HEK293 (cell line): Measurements from ENCODE around the gene ADGRF3.

Source experiments
- ATF2 ChIP-seq: fragments of 450-650 bp; formaldehyde crosslinking; IDR thresholded peaks from 2 replicates; pipeline ENCODE4 v1.5.1; 2016; ENCODE audit warnings: missing biosample characterization, missing genetic modification characterization, low read depth
- CTCF ChIP-seq: fragments of 450-650 bp; formaldehyde crosslinking; IDR thresholded peaks from 2 replicates; pipeline ENCODE4 v1.5.1; 2016; ENCODE audit warnings: missing biosample characterization, missing genetic modification characterization
- KLF1 ChIP-seq: fragments of 450-650 bp; formaldehyde crosslinking; IDR thresholded peaks from 2 replicates; pipeline ENCODE4 v1.5.1; 2016; ENCODE audit warnings: missing biosample characterization, missing genetic modification characterization
- ZBTB1 ChIP-seq: fragments of 450-650 bp; formaldehyde crosslinking; IDR thresholded peaks from 2 replicates; pipeline ENCODE4 v1.5.1; 2016; ENCODE audit warnings: missing biosample characterization, missing genetic modification characterization
- ZNF202 ChIP-seq: fragments of 450-650 bp; formaldehyde crosslinking; IDR thresholded peaks from 2 replicates; pipeline ENCODE4 v1.5.1; 2016; ENCODE audit warnings: missing biosample characterization, missing genetic modification characterization, borderline replicate concordance
- ZNF24 ChIP-seq: fragments of 450-650 bp; formaldehyde crosslinking; IDR thresholded peaks from 2 replicates; pipeline ENCODE4 v1.5.1; 2016; ENCODE audit warnings: missing biosample characterization, missing genetic modification characterization
- ZNF280D ChIP-seq: fragments of 450-650 bp; formaldehyde crosslinking; IDR thresholded peaks from 2 replicates; pipeline ENCODE4 v1.5.1; 2016; ENCODE audit warnings: missing biosample characterization, missing genetic modification characterization
- ZNF48 ChIP-seq: fragments of 450-650 bp; formaldehyde crosslinking; IDR thresholded peaks from 2 replicates; pipeline ENCODE4 v1.5.1; 2016; ENCODE audit warnings: missing biosample characterization, missing genetic modification characterization
- ZNF544 ChIP-seq: fragments of 450-650 bp; formaldehyde crosslinking; IDR thresholded peaks from 2 replicates; pipeline ENCODE4 v1.5.0; 2017; ENCODE audit warnings: missing biosample characterization, missing genetic modification characterization
- ZNF639 ChIP-seq: fragments of 450-650 bp; formaldehyde crosslinking; IDR thresholded peaks from 2 replicates; pipeline ENCODE4 v1.5.1; 2016; ENCODE audit warnings: missing biosample characterization, missing genetic modification characterization
- ZNF692 ChIP-seq: fragments of 450-650 bp; formaldehyde crosslinking; IDR thresholded peaks from 2 replicates; pipeline ENCODE4 v1.5.1; 2016; ENCODE audit warnings: missing biosample characterization, missing genetic modification characterization
- ZNF830 ChIP-seq: fragments of 450-650 bp; IDR thresholded peaks from 2 replicates; pipeline ENCODE4 v1.5.0; 2018; ENCODE audit warnings: missing biosample characterization, missing genetic modification characterization, low read depth, mild to moderate bottlenecking, moderate library complexity

- TF ChIP-seq ZNF544 (tag by site-specific recombination) (no peak), CTCF (tag by site-specific recombination) (no peak), ZNF692 (no peak), ZNF202 (tag by site-specific recombination) (no peak), ZNF830 (no peak), ZNF280D (no peak), KLF1 (tag by site-specific recombination) (no peak), ZNF639 (tag by site-specific recombination) (no peak), ATF2 (tag by site-specific recombination) (no peak), ZNF24 (no peak), ZNF48 (tag by site-specific recombination) (no peak), ZBTB1 (no peak)
Measured at GRCh38 chr2:26312471-26312870, 34.1 kb downstream of the ADGRF3 start.
